ENCODE measurements around the gene CIP2A.

The CIP2A gene

GRCh38 chr3:108555966-108556581 is 33.2 kb downstream of the CIP2A start:
- no peak for DNase-seq

DNA sequence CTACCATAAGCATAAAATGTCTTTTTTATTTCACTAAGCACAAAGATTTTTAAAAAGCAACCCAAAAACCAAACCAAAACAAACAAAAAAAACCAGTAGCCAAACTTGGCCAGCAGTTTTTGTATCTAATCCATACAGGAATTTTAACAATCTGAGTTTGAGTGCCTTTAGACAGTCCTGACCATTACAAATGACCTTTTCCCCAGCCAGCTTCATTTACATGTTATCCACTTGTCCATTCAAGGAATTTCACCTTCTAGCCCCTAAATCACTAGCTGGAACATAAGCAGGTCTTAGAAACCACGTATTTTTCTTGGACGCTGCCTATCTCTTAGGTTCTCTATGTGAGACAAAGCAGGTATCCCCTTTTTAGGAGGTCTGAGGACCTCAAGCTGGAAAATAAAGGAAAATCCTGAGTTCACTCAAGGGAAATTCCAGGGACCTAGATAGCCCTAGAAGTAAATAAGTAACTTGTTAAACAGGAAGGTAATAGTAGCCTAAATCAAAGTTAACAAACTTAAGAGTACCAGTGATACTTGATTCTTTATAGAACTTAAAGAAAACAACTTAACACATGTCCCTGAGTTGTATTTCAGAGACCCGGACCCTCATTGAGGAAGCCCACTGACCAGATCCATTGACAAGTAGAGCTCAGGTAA is 34.2 kb downstream of the CIP2A start:
- DNase-seq, result no peak

- no peak for DNase-seq
These were observed 35.0 kb downstream of the CIP2A start for GRCh38 chr3:108554229-108554628.

DNA sequence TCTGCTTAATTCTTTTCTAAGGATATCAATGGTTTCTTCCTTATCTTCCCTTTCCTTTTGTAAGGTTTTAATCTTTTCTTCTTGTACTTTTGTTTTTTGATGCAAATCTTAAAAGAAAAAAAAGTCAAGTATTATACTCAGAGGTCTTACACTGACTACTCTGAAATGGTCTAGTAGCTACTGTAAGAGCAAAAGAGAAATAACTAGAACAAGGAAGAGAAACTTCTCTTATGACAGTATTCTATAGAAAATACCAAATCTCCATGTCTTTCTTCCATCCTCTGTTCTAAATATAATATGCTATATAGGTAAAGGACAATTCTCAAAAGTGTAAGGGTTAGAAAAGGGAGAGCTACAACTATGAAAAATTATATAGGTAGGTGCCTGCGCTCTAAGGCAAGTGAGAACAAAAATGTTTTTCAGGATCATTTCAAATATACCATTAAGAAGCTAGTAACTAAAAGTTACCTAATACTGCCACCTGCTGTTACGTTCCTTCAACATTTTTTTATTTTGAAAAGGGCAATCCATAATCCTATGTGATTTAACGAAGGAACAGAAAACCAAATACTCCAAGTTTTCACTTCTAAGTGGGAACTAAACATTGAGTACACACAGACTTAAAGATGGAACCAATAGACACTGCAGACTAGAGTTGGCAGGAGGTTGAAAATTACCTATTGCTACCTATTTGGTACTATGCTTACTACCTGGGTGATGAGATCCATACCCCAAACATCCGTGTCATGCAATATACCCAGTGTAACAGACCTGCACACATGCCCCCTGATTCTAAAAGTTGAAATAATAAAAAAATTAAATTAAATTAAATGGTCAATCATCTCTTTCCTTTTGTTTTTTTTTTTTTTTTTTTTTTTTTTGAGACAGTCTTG is 36.7 kb downstream of the CIP2A start:
- peak in 1 of 2 donors; percentile 63 for DNase-seq

DNA sequence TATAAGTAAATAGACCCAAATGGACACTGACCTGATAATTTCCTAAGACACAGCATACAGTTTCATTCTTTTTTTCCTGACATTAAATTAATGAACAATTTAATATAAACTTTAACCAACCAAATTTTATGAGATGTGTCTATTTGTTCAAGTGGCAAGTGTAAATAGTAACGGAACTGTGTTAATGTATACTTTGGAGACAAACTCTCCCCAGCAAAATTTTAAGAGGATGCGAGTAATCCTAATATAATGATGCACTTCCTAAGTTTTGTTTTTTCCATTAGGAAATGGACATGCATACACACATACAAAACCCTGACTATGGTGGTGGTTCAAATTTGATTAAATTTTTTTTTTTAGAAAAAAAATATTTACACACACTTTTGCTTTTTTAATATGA is 40.4 kb downstream of the CIP2A start:
- no peak for DNase-seq

DNA sequence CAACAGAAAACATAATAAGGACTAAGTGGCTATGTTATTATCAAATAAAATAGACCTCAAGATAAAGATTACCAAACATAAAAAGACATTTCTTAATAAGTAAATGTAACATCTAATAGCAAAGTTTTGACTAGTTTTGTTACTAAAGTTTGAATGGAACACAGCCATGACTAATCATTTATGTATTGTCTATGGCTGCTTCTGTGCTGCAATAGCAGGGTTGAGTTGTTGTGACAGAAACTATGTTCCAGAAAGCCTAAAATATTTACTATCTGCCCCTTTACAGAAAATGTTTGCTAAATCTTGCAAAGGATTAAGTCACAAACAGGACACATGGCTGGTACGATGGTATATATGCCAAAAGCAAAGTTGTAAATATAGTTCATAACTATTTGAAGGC is 40.9 kb downstream of the CIP2A start:
- DNase-seq, result no peak

DNA sequence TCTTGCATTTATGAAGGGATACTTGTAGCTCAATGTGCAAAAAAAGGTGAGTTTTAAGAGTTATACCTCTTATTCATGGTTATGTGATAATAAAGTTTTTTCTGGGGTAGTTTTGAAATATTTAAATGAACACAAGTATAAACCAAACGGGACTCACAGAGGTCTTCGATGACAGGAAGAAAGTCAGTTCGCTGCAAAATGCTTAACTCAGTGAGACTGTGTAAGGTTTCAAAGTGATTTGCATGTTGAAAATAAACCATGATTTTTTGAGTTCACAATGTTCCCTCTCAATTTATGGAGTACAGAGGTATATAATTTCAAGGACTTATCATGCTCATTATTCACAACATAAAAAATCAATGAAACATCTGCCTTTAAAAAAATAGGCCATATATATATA is 42.5 kb downstream of the CIP2A start:
- no peak for DNase-seq

GRCh38 chr3:108546247-108546646 is 43.0 kb downstream of the CIP2A start:
- peak in 1 of 2 donors; percentile 15 for DNase-seq

DNA sequence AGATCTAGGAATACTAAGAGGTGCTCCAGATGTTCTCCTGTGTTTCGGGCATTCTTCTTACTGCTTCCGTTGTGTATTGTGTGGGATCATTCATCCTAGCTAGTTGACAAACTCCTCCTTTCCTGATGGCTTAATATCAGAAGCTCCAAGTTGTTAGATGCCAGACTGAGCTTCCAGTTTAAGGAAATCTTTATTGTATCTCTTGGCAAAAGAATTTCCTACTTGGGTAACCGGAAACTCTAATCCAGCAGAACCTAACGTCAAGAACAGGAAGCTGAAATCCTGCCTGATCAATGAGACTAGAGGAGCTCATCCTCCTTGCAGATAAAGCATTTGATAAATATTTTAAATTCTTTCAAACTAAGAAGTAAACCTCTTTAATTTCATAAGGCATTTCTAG is 51.2 kb downstream of the CIP2A start:
- DNase-seq, result no peak

- peak in 1 of 2 donors; percentile 17 for DNase-seq
These were observed 60.6 kb downstream of the CIP2A start for GRCh38 chr3:108528459-108529252.

DNA sequence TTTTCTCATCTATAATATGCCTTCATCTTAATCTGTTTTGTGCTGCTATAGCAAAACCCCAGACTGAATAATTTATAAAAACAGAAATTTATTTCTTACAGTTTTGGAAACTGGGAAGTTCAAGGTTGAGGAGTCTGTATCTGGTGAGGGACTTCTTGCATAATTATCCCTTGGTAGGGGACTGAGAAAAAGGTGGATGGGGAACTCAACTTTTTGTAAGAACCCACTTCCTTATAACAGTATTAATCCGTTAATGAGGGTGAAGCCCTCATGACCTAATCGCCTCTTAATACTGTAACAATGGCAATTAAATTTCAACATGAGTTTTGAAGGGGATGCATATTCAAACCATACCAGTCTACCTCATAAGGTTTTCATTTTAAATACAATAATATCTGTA is 61.4 kb downstream of the CIP2A start:
- no peak for DNase-seq

GRCh38 chr3:108527109-108527508 is 62.1 kb downstream of the CIP2A start:
- no peak for DNase-seq

DNA sequence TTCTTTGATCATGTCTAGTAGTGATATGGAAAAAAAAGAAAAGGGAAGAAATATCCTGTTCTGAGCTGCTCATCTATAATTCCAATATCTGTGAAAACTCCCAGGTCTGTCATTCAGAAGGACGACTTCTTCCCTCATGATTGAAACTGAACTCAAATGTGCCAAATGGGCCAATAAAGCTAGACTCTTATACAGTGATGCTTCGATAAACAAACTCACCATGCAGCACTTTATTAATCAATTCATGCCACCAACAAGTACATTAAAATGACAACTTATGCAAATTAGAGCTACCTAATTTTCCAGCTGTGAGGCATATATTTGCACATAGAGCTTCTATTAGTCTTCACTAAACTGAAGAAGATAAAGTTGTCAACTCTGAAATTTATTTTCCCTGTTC is 63.3 kb downstream of the CIP2A start:
- no peak for DNase-seq

DNA sequence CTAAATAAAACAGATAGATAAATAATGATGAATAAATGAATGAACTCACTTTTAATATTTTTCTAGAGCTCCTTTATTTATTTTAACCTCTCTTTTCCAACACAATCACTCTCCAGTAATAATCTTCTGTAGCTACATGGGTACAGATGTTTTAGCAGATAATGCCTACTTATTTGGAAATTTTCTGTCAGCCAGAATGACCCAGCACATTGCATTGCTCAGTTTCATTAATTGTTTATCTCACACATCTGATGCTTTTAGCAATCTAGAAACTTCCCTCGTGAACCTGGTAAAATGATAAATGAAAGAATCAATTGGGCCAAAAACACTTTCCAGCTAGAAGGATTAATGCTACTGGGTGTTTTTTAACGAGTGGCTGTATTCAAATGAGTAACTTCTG is 64.0 kb downstream of the CIP2A start:
- DNase-seq, result no peak

GRCh38 chr3:108524537-108524936 is 64.7 kb downstream of the CIP2A start:
- no peak for DNase-seq

DNA sequence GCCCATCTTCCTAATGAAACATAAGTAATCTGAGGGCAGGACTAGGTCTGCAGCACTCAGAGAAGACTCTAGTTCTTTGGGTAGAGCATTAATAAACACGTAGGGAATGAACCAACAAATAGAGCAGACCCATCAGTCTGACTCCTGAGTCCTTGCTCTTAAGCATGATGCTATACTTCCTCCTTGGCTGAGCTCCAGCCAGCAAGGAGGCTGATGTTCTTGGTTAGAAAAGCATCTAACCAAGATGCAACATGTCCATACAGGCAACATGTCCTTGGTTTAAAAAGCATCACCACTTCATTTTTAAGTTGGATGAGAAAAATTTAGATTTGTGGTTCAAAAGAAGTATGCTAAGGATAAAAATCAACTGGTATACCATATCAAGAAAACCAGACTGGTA is 70.3 kb downstream of the CIP2A start:
- no peak for DNase-seq

- DNase-seq, result no peak
These were observed 72.4 kb downstream of the CIP2A start for GRCh38 chr3:108516881-108517280.

GRCh38 chr3:108513961-108514360 is 75.3 kb downstream of the CIP2A start:
- DNase-seq, result no peak

DNA sequence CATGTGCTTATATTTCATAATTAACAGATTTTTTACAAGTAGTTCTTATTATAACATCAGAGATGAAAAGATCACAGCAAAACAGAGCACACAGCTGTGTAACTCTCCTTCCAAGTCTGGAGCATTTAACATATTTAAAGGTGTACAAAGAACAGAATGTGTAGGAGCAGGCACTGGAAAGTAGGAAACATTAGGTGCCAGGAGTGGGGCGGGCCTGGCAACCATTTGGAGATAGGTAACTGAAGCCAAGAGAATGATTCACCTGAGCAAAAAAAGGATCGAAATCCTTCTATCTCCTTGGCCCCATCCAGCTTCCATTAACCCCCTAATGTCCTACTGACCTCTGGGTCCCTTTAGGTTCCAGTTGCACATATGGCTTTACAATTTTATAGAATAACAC is 76.6 kb downstream of the CIP2A start:
- DNase-seq, result no peak

GRCh38 chr3:108511490-108511889 is 77.7 kb downstream of the CIP2A start:
- no peak for DNase-seq

- no peak for DNase-seq
These were observed 78.2 kb downstream of the CIP2A start for GRCh38 chr3:108511055-108511454.

- DNase-seq, result no peak
These were observed 78.7 kb downstream of the CIP2A start, which contains the start of gene MYH15 for GRCh38 chr3:108510496-108510895. Gene MYH15, minus strand, starts transcription at chr3:108510596. Its CDS starts 66 bp downstream, at chr3:108510530.

- DNase-seq, result no peak
These were observed 79.4 kb downstream of the CIP2A start for GRCh38 chr3:108509871-108510270.

All from CD4-positive, alpha-beta T cell treated with Interferon alpha-2 for 1 hour (primary cell).